HG03469 (cell line): ENCODE measurements around the gene IGFBP3.

Source experiments
- ATAC-seq: cut with Tn5 transposase; IDR thresholded peaks from one replicate; pipeline ENCODE4 v1.9.1; 2021; ENCODE audit warnings: mild to moderate bottlenecking, moderate library complexity, moderate number of reproducible peaks; ENCODE audit not compliant: unreplicated experiment

IGFBP3 gene

GRCh38 chr7:45893374-45893995, 27.6 kb downstream of the IGFBP3 start:
- ATAC-seq, result no peak

- no peak for ATAC-seq
These were observed 28.6 kb downstream of the IGFBP3 start for GRCh38 chr7:45892407-45893035.

- no peak for ATAC-seq
These were observed 29.3 kb downstream of the IGFBP3 start for GRCh38 chr7:45891462-45892402.

GRCh38 chr7:45890902-45891461, 30.1 kb downstream of the IGFBP3 start:
- no peak for ATAC-seq

- no peak for ATAC-seq
These were observed 30.8 kb downstream of the IGFBP3 start for GRCh38 chr7:45890125-45890901.

- no peak for ATAC-seq
These were observed 31.6 kb downstream of the IGFBP3 start for GRCh38 chr7:45889367-45890067.

- ATAC-seq, result no peak
These were observed 32.1 kb downstream of the IGFBP3 start for GRCh38 chr7:45888993-45889366.

GRCh38 chr7:45888185-45888992, 32.7 kb downstream of the IGFBP3 start, which contains the start of gene IGFBP1:
Gene IGFBP1 (plus strand): TSS chr7:45888488. CDS start chr7:45888653, 165 bp downstream.
- ATAC-seq, result no peak

- no peak for ATAC-seq
These were observed 34.0 kb downstream of the IGFBP3 start for GRCh38 chr7:45886931-45887667.

GRCh38 chr7:45885264-45885882, 35.7 kb downstream of the IGFBP3 start:
- ATAC-seq, result no peak

GRCh38 chr7:45884136-45884535, 36.9 kb downstream of the IGFBP3 start:
- no peak for ATAC-seq

GRCh38 chr7:45882465-45882810, 38.6 kb downstream of the IGFBP3 start:
- ATAC-seq, result no peak

- no peak for ATAC-seq
These were observed 39.2 kb downstream of the IGFBP3 start for GRCh38 chr7:45881759-45882464.

GRCh38 chr7:45881280-45881758, 39.8 kb downstream of the IGFBP3 start:
- ATAC-seq, result no peak

- no peak for ATAC-seq
These were observed 40.6 kb downstream of the IGFBP3 start for GRCh38 chr7:45880433-45880860.

- no peak for ATAC-seq
These were observed 42.5 kb downstream of the IGFBP3 start for GRCh38 chr7:45878457-45879144.

GRCh38 chr7:45876519-45876918, 44.6 kb downstream of the IGFBP3 start:
- no peak for ATAC-seq
